NCI-H510A (cell line): ENCODE measurements around the gene PSMA1.

Experiments used
- DNase-seq: peaks from one replicate; lab custom pipeline; 2025; lab: John Stamatoyannopoulos, UW

The PSMA1 gene

DNA sequence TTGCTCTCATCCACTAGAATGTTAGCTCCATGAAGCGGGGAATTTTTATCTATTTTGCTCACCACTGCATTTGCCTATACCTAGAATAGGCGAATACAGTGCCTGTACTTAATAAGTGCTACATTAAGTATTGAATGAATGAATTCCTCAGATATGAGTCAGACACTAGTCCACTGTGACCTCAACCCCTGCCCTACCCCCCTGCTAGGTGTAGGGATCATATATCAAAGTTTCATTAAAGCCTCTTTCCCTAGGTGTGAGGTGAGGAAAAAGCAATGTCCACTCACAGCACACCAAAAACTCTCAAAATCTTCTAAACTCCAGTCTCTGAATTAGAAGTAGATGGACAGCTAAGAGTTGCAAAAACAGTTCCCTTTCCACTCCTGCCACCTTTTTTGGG, 9.8 kb upstream of the PSMA1 start:
- no peak for DNase-seq

DNA sequence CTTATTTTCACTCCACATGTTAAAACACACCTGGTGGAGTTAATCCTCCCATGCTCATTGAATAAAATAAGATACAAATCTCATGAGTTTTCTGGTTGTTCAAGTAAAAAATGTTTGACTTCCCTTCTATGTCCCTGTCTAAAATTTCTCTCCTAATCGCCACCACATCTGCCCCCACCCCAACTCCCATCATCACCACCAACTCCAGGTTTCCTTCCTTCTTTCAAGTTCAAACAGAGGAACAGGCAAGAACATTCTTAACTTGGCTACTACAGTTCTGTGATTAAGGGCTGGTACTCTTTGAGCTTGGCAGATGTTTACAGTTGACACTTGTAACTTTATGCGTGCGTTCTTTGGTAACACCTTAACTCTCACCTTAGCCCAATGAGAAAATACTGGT, 9.1 kb upstream of the PSMA1 start:
- DNase-seq: no peak

GRCh38 chr11:14522801-14523200, 2.6 kb upstream of the PSMA1 start:
- DNase-seq: no peak

DNA sequence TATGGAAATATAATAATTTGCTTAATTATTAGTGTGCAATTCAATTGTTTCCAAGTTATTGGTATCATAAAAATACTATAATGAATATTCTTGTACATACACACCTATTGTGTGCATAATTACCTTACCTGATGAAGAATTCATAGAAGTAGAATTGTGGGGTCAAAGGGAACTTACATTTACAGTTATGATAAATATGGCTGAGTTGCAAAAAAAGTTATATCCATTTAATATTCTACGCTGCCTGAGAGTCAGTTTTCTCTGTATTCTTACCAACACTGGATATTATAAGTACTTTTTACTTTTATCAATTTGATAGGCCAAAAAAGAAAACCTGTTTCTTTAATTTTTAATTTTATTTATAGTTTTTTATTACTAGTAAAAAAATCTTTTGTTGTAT, 2.1 kb upstream of the PSMA1 start:
- no peak for DNase-seq

GRCh38 chr11:14520747-14521151, 563 bp upstream of the PSMA1 start:
- no peak for DNase-seq

DNA sequence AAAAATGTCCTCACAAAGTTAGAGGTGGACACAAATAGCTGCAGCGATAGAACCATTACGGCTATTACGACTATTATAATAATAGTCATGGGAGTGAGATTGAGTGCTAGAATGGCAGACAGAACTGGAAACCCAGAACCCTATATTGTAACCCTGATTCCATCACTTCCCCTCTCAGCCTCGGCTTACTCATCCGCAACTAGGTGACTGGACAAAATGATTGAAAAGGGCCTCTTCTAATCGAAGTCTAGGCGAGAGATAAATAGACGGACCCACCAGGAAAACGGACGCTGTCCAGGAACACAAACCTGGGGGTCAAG, 629 bp downstream of the PSMA1 start:
- no peak for DNase-seq

- no peak for DNase-seq
Measured at GRCh38 chr11:14518820-14519219, 1.4 kb downstream of the PSMA1 start.

- DNase-seq: no peak
Measured at GRCh38 chr11:14513800-14514199, 6.4 kb downstream of the PSMA1 start.

DNA sequence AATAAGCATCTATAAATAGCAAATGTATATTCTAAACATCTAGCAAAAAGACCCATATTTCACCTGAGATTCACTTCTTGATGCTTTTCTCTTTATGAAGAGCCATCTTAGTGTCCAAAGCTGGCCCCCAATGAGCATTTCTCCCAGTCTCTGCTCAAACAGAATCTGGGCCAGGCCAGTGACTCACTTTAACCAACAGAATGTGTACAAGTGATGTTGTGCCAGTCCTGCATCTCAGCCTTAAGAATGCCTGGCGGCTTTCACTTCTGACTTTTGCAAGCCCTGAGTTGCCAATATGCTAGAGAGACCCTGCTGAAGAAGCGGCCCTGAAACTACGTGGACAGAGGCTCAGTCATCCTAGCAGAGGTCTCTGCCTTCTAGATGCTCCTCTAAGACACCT, 13.7 kb downstream of the PSMA1 start:
- DNase-seq: no peak

DNA sequence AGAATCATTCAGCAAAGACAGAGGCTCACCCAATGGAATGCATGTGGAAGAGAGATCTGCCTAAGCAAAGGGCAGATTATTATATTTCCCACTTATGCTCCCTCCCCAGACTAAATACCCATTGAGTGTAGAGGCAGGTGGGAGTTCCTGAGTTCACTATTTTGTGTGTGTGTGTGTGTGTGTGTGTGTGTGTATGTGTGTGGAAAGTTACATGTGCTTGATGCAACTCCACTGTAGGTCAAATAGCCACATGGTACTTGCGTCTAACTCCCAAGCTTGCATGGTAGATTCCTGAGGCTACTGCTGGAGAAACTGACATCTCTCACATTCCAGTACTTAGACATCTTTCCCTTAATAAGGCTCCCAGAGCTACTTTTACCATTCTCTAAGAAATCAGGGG, 17.2 kb downstream of the PSMA1 start:
- DNase-seq: no peak

- DNase-seq: no peak
Measured at GRCh38 chr11:14502039-14502438, 18.1 kb downstream of the PSMA1 start.

GRCh38 chr11:14500181-14500651, 20.0 kb downstream of the PSMA1 start:
- no peak for DNase-seq

DNA sequence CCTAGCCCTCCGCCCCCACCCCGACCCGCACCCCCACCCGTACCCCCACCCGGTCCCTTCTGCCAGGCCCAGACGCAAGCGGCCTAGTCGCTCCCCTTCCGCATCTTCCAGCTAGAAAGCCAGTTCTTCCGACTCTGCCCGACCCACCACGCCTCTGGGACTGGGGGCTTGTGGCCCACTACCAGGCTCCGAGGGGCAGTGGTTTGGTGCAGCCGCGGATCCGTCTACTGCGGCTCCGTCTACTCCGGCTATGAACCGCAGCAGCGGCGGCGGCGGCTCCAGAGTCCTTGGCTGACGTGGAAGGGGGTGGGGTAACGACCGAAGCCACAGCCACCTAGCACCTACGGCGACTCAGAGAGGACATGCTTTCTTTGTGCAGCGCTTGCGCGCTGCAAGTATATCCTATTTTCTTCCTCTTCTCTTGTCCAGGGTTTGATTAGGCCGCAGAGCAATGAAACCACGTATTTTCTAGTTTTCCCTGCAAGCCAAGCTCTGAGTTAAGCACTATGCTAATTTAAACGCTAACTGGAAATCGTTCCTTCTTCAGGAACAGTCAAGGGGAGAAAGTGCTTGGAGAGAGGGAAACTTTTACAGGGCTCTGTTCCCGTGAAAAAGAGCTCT, 20.5 kb downstream of the PSMA1 start, which contains the start of gene COPB1:
Gene COPB1 (minus strand): TSS at position 252 of the 621 bp plus-strand sequence. CDS start 883 bp downstream, outside the sequence.
- peak; percentile 79 for DNase-seq

- no peak for DNase-seq
Measured at GRCh38 chr11:14499178-14499559, 21.0 kb downstream of the PSMA1 start.

DNA sequence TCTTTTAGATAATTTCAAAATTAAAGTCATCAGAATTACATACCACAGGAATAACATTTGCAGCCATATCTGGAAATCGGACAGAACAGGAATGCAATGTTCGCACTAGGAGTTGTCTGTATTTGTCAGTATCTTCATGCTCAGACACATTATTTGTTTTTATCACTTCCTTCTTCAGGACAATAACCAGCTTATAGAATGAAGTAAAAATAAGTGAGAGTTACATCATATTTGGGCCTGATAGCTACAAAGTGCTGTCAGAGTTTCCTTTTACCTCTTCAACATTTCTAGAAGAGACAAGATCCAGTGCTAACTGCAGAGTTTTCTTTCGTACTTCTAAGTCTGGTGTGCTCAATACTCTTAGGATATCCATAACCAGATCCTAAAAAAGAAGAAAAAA, 39.5 kb downstream of the PSMA1 start:
- no peak for DNase-seq

GRCh38 chr11:14471127-14471526, 49.1 kb downstream of the PSMA1 start:
- no peak for DNase-seq

- DNase-seq: no peak
Measured at GRCh38 chr11:14463623-14464022, 56.6 kb downstream of the PSMA1 start.

- DNase-seq: no peak
Measured at GRCh38 chr11:14460147-14460546, 60.0 kb downstream of the PSMA1 start.

GRCh38 chr11:14458377-14458776, 61.8 kb downstream of the PSMA1 start:
- no peak for DNase-seq

DNA sequence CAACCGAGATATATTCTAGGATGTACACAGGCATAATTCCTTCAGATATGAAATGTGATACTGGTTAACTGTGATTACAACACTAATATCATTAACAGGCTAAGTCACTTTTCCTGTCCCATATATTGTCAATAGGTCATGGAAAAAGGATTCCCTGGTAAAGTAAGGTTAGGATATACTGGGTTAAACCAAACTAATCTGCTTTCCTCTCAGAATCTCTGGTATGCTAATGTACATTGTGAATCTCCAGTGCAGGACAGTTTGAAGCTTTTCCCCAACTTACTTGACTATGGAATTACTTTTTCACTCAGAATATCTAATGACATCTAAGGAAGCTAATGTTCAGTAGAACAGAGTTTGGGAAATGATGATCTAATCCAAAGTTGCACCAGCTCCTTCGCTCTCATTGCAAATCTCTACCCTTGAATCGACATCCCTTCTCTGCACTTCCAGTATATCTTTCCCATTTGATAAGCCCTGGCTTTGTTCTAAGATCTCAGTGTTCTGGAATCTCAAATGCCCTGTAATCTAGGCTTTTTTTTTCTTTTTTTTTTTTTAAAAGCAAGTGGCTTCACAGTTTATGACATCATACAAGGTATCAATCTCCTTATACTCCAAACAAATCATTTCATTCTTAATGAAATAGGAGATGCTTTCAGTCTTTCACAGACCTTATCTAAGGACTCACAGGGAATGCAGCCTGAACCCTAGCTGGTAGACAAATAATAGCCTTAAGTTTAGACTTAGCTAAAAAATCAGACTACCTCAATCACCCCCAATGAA, 64.3 kb downstream of the PSMA1 start:
- DNase-seq: no peak
